NK-92 (cell line): ENCODE measurements around the gene CHAC2.
"Not testable (repeated sequence)": the region's sequence is repeated elsewhere in the genome, so short reads cannot be mapped to it uniquely, and the experiment has no call there.

Experiments used
- DNase-seq: peaks from one replicate; lab custom pipeline; 2025; ENCODE audit not compliant: unreplicated experiment; lab: John Stamatoyannopoulos, UW

CHAC2 gene

GRCh38 chr2:53767405-53768241 is at the start of gene CHAC2:
TSS of gene CHAC2 (plus strand) at chr2:53767804. CDS start at chr2:53767887, 83 bp downstream.
- DNase-seq, result no peak

- not testable (repeated sequence) for DNase-seq
Measured at GRCh38 chr2:53720944-53721343, 46.7 kb upstream of the CHAC2 start.

DNA sequence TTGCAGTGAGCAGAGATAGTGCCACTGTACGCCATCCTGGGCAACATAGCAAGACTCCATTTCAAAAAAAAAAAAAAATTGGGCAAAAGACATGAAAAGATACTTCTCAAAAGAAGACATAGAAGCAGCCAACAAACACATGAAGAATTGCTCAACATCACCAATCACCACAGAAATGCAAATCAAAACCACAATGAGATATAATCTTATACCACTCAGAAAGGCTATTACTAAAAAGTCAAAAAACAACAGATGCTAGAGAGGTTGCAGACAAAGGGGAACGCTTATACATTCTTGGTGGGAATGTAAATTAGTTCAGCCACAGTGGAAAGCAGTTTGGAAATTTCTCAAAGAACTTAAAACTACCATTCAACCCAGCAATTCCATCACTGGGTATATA is 43.1 kb upstream of the CHAC2 start:
- no peak for DNase-seq

GRCh38 chr2:53725662-53726061 is 41.9 kb upstream of the CHAC2 start:
- no peak for DNase-seq

- no peak for DNase-seq
Measured at GRCh38 chr2:53727921-53728320, 39.7 kb upstream of the CHAC2 start.

DNA sequence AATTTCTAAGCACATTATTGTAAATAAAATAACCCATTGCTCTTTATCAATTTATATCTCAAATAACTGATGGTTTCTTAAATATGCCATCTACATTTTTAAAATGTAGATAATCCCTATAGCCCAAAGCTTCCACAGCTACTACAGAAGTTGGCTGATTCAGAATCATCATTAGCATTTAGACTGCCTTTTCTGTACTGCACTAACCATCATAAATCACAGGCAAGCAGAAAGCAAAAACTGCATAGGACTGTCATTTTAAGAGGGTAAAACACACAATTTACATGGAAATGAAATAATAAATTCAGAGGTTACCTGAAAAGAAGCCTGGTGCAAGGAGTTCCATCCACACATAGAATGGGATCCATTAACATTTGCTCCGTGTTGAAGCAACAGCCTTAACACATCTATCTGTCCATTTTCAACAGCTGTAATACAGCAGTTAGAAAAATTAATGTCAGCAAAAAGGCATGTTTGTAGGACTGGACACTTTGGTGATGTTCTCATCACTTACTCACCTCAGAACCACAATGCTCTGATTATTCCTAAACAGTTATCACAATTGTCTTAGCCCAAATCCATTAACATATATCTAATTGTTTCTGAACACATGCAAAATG is 38.4 kb upstream of the CHAC2 start:
- DNase-seq, result no peak

- DNase-seq, result no peak
Measured at GRCh38 chr2:53737091-53737490, 30.5 kb upstream of the CHAC2 start.

DNA sequence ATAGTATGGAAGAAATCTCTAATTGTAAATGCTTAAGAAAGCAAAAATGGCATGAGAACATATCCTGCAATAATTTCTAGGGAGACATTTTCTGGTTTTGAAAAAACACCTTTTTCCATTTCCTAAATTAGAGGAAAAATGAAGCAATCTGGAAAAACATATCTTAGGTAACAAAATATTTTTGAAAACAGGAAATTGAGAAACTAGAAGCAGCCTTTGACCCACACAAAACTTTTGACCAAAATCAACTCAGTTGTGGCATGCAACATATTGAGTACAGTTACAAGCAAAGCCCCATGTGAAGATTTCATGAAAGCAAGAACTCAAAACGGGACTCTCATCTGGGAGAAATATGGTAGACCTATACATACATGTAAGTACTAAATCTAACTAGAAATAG is 28.6 kb upstream of the CHAC2 start:
- no peak for DNase-seq

DNA sequence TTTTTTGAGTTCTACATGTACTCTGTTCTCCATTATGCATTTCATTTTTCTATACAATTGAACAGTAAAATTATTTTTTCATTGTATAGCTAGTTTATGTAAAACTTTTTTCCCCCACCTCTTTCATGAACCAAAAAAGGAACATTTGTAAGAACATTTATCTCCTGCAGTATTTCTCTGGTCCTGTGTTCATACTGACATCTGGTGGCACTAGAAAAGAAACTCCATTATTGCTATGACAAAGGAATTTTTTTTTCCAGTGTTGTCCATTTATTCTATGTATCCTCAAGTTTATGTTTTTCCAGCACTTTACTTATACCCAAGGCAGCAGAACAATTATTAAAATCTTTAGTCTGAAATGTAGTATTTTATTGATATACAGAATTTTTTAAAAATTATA is 27.4 kb upstream of the CHAC2 start:
- no peak for DNase-seq

DNA sequence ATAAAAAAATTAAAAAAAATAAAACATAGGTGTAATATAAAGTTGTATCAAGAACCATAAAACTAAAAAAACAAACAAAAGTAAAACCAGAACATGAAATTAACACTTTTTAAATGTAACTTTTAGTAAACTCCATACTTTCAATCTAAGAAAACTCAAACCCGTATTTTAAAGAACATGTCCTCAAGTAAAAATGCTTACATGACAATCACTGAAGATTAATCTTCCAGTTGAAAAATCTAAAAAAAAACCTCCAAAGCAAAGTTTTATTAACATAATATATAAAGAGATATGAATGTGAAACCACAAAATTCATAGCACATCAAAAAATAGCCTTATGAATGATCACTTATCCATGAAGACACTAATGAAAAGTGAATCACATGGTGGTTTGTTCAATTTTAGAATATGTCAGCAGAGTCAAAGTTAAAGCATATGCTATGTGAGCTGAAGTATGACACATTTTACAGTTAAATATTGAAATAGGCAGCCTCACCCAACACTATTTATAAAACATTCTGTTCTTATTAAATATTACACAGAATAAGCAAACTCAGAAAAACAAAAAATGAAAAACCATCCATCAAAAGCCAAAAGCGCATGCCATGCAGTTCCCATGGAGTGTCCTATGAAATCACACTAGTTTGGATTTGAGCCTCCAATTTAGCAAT is 23.1 kb upstream of the CHAC2 start:
- DNase-seq, result no peak

DNA sequence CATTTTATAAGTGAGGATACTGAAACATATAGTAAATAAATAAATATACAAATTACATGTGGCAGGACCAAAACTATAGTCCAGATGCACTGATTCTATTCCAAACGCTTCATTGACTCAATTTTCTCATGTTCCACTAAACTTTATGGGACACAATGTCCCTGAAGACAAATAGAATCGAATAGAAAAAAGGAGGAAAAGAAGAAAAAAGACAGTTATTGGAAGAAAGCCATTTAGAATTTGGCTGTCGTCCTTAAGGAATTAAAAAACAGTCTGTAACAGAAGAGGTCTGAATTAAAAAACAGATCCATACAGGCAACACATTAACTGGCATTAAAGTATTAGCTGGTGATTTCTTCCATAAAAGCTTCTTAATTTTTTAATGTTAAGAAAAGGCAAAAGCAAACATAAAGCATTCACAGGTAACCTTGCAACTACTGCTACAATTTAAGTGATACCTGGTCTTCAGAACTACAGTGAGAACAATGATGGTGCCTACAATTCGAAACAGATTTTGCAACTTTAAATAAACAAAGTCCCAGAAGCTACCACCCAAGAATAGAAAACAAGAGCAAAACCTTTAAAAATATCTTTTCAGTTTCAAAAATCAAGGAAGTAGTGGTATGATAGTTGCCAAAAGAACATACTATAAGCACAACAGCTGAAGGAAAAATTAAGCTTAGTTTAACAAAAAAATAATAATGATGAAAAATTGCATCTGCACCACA is 17.4 kb upstream of the CHAC2 start:
- DNase-seq, result no peak

DNA sequence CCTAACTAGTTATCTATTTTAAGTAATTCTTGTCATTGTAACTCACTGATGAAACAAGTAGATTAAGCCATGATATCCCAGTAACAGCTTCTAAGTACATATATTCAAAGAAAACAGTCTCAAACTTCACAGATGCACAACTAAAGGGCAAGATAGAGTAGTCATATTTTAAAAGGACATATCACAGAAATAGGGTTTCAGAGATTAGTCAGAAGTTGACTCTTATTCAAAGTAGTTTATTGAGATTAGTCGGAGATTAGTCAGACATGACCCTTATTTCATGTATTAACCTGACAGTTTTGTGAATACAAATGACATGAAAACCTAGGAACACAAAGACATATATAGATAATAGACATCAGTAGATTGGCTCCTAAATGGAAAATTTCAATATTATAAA is 15.9 kb upstream of the CHAC2 start:
- DNase-seq, result no peak

DNA sequence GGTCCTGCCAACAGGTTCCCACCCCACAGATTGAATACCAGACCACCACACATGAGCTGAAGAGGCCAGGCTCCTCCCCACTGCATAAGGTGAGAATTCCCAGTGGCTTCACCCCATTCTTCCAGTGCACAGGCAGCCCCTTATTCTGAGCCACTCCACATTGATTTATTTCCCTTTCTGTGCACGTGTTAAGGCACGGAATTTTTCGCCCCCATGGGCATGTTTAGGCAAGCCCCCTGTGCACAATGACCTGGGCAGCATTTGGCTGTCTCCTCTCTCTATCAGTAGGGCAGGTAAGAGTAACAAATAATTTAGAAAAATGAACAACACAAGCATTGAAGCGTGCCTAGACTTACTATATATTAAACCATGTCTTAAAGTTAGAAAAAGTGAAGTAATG is 15.2 kb upstream of the CHAC2 start:
- DNase-seq, result no peak

DNA sequence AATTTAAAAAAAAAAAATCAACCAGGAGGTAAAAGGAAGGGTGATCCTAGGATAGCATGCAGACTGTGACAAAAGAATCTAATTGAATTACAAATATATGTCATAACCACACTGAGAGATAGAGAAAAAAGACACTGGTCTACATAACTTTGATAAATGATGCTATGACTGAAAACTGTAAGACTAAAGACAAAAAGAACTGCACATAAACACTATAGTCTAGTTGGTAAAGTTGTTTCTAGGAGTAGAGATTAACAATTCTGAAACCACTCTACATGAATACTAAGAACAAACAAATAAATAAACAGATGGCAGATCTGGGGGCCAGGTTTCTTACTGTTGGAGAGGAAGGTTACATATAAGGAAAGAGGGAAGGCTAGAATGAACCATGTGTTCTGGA is 14.6 kb upstream of the CHAC2 start:
- DNase-seq, result no peak

DNA sequence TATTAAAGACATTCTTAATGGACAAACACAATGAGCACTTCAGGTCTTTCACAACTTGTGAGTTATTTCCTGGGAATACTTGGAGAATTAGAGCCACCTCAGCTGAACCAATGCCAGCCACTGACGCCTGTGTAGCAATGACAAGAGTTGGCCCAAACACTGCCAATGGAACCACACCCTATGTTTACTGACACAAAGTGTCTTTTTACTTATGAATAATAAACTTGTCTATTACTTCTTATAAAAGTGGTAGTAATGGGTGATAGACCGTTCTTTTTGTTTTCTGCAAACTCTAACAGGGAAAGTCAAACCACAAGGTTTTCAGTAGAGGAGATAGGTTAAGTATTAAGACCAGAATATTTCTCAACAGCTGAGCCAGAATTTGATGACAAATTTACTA is 12.5 kb upstream of the CHAC2 start:
- no peak for DNase-seq

GRCh38 chr2:53756644-53757043 is 11.0 kb upstream of the CHAC2 start:
- no peak for DNase-seq

GRCh38 chr2:53757206-53757605 is 10.4 kb upstream of the CHAC2 start:
- not testable (repeated sequence) for DNase-seq

- no peak for DNase-seq
Measured at GRCh38 chr2:53765767-53766166, 1.8 kb upstream of the CHAC2 start.

- DNase-seq, result no peak
Measured at GRCh38 chr2:53768242-53768542, 588 bp downstream of the CHAC2 start.

DNA sequence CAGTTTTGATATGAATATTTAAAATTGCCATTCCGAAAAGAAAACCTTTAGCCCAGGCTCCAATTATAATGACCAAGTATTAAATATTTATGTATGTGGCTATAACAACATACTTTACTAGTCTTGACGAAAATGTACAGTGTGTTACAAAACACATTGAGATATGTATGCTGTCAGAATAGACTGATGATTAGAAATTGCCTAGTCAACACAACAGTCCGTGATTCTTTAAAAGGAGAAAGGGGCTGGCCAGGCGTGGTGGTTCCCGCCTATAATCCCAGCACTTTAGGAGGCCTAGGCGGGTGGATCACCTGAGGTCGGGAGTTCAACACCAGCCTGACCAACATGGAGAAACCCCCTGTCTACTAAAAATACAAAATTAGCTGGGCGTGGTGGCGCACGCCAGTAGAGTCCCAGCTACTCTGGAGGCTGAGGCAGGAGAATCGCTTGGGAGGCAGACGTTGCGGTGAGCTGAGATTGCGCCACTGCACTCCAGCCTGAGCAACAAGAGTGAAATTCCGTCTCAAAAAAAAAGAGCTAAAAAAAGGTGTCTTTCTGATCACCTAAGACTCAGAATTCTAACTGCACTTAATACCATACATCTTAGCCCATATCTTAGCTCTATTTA is 1.8 kb downstream of the CHAC2 start:
- no peak for DNase-seq

DNA sequence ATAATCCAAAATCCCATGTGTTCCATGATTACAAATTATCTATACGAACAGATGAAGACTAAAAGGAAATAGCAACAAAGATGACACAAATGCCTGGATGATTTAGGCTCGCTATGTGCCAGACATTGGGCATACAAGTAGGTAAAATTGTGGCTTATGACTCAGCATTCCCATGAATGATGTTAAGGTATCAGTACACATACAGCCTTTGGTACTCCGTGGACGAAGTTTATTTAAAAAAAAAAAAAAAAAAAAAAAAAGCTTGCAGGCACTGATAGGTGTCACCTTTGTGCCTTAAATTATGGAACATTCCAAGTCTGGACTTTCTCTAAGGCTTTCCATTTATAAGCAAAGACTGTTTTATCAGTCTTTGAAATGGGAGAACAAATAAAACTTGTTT is 2.7 kb downstream of the CHAC2 start:
- DNase-seq, result no peak
